Tibial nerve (tissue), 3 donors: ENCODE results near the gene RASSF5.

Experiments
- CTCF ChIP-seq, 5 experiments: fragments of 200-600 bp in 3 of 5; fragments of 450-650 bp in 2 of 5; sonication (generic) in 3 of 5; IDR thresholded peaks; one replicate each; pipeline ENCODE4 v1.5.1; 2016 to 2019; ENCODE audit warnings: antibody characterized with exemption in 5 of 5, mild to moderate bottlenecking in 3 of 5, moderate library complexity in 2 of 5
- POLR2A ChIP-seq, 2 donors: fragments of 450-650 bp; IDR thresholded peaks; one replicate each; pipeline ENCODE4 v1.6.1; 2017; ENCODE audit warnings: antibody characterized with exemption in 2 of 2, mild to moderate bottlenecking in 2 of 2, moderate library complexity in 2 of 2

DNA sequence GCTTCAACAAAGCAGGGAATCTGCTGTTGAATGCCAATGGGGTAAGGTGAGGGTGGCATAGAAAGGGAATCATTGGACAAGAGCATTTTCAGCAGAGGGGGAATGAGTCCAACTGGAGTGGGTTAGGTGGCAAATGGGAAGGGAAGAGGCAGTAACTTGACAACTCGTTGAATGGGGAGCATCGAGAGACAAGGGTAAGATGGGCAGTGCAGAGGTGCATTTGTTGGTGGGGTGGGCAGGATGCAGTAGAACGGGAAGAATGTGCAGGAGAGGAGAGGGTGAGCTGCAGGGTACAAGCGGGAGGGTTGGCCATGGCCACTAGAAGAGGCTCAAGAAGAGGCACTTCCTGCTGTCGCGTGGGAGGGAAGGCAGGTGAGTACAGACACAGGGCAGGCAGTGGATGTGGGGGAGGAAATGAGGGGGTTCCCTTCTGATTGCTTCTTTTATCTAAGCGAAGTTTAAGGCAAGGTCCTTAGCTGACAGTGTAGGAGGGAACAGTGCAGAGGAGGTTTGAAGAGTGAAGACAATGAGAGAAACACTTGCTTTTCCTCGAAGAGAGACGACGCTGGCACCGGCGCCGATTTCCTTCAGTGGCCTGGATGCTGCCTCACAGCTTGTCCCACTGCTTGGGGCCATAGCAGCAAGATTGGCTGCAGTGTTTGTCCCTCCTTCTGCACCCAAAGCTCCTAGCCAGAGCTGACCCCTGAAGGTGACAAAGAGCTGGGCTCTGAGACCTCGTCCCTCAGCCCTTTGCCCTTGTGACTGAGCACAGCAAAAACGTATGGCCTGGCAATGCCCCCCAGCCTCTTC lies 40.3 kb upstream of the RASSF5 start:
- TF ChIP-seq CTCF (IDR thresholded peaks at IDR 0.05) (no peak), POLR2A (IDR thresholded peaks at IDR 0.05) (no peak)
